Neuronal stem cell (in vitro differentiated cells): Measurements from ENCODE around the gene ZNF575.

ENCODE experiments used
- DNase-seq: peaks from one replicate; pipeline ENCODE4 v3.0.0-alpha.2; 2013; ENCODE audit warnings: low spot score
- H2AFZ ChIP-seq: one replicate; pipeline ENCODE4 v1.6.1; 2013; ENCODE audit warnings: mild to moderate bottlenecking, low read length, inconsistent platforms
- H2AK5ac ChIP-seq: 2 replicates; pipeline ENCODE4 v1.6.1; 2013; ENCODE audit warnings: low read depth, mild to moderate bottlenecking, inconsistent platforms, low read length, moderate library complexity, mixed read lengths
- H2BK120ac ChIP-seq: 2 replicates; pipeline ENCODE4 v1.6.1; 2013; ENCODE audit warnings: low read depth, mild to moderate bottlenecking, inconsistent platforms, low read length, moderate library complexity, mixed read lengths
- H2BK12ac ChIP-seq: one replicate; pipeline ENCODE4 v1.6.1; 2013; ENCODE audit warnings: low read length, inconsistent platforms
- H2BK15ac ChIP-seq: 2 replicates; pipeline ENCODE4 v1.6.1; 2013; ENCODE audit warnings: mild to moderate bottlenecking, low read length, inconsistent platforms, mixed read lengths
- H2BK5ac ChIP-seq: one replicate; pipeline ENCODE4 v1.6.1; 2013; ENCODE audit warnings: inconsistent platforms, mild to moderate bottlenecking, low read length, moderate library complexity
- H3K14ac ChIP-seq: one replicate; pipeline ENCODE4 v1.6.1; 2013; ENCODE audit warnings: low read length, inconsistent platforms
- H3K18ac ChIP-seq: 2 replicates; pipeline ENCODE4 v1.6.1; 2013; ENCODE audit warnings: low read length, inconsistent platforms
- H3K23ac ChIP-seq: 2 replicates; pipeline ENCODE4 v1.6.1; 2013; ENCODE audit warnings: low read depth, mild to moderate bottlenecking, mixed read lengths, low read length, inconsistent platforms; ENCODE audit not compliant: poor library complexity
- H3K27ac ChIP-seq: replicated peaks from 3 replicates; pipeline ENCODE4 v1.5.1; 2013; ENCODE audit warnings: low read length, inconsistent platforms
- H3K27me3 ChIP-seq, 3 experiments: 2 replicates each; pipeline ENCODE4 v1.6.1; 2013; ENCODE audit warnings: low read length in 3 of 3, mild to moderate bottlenecking in 2 of 3, inconsistent platforms in 1 of 3, low read depth in 1 of 3, mixed read lengths in 1 of 3, moderate library complexity in 1 of 3; ENCODE audit not compliant: control insufficient read depth in 3 of 3, insufficient read depth in 3 of 3
- H3K36me3 ChIP-seq, 2 donors: replicated peaks in 1 of 2; 2 replicates each; pipeline ENCODE4 v1.6.1; 2013; ENCODE audit warnings: low read length in 2 of 2; ENCODE audit not compliant: control insufficient read depth in 2 of 2, insufficient read depth in 2 of 2
- H3K4ac ChIP-seq: 2 replicates; pipeline ENCODE4 v1.6.1; 2013; ENCODE audit warnings: inconsistent platforms, mild to moderate bottlenecking, low read length, moderate library complexity
- H3K4me1 ChIP-seq, 2 donors: 1 replicate in 1 of 2; 2 replicates in 1 of 2; pipeline ENCODE4 v1.6.1; 2013; ENCODE audit warnings: low read length in 2 of 2, low read depth in 1 of 2; ENCODE audit not compliant: control insufficient read depth in 2 of 2, insufficient read depth in 1 of 2
- H3K4me2 ChIP-seq: one replicate; pipeline ENCODE4 v1.6.1; 2013; ENCODE audit warnings: mild to moderate bottlenecking, low read length, inconsistent platforms; ENCODE audit not compliant: insufficient read depth, poor library complexity, severe bottlenecking
- H3K4me3 ChIP-seq, 2 donors: 2 replicates each; pipeline ENCODE4 v1.5.1; 2013; ENCODE audit warnings: low read length in 2 of 2, mild to moderate bottlenecking in 2 of 2, inconsistent platforms in 1 of 2, moderate library complexity in 1 of 2
- H3K79me1 ChIP-seq: one replicate; pipeline ENCODE4 v1.6.1; 2013; ENCODE audit warnings: low read depth, mild to moderate bottlenecking, inconsistent platforms, low read length, moderate library complexity
- H3K9ac ChIP-seq: one replicate; pipeline ENCODE4 v1.6.1; 2013; ENCODE audit warnings: mild to moderate bottlenecking, low read depth, low read length, inconsistent platforms; ENCODE audit not compliant: poor library complexity
- H3K9me3 ChIP-seq, 2 donors: replicated peaks in 1 of 2; 2 replicates each; pipeline versions ENCODE3 to v1.6.1; 2013; ENCODE audit warnings: low read length in 2 of 2, mild to moderate bottlenecking in 2 of 2, inconsistent platforms in 1 of 2, low read depth in 1 of 2, mixed read lengths in 1 of 2, moderate library complexity in 1 of 2; ENCODE audit not compliant: control insufficient read depth in 2 of 2, insufficient read depth in 1 of 2
- H4K8ac ChIP-seq: one replicate; pipeline ENCODE4 v1.6.1; 2013; ENCODE audit warnings: low read depth, mild to moderate bottlenecking, inconsistent platforms, low read length, moderate library complexity
- H4K91ac ChIP-seq: one replicate; pipeline ENCODE4 v1.6.1; 2013; ENCODE audit warnings: low read length, low read depth, mild to moderate bottlenecking, inconsistent platforms; ENCODE audit not compliant: poor library complexity
- WGBS, 2 donors: extraction: QIAGEN DNeasy Blood & Tissue Kit; methylation state at CpG; one replicate each; pipeline ENCODE4 v1.1.7; 2013; ENCODE audit warnings: missing lambda C conversion rate in 2 of 2, mixed read lengths in 1 of 2; ENCODE audit not compliant: insufficient read length in 2 of 2, insufficient replicate concordance in 1 of 2; ENCODE audit errors: extremely low coverage in 2 of 2; 5-methylcytosine and 5-hydroxymethylcytosine counted together

ZNF575 gene

GRCh38 chr19:43527860-43528622 is 4.9 kb upstream of the ZNF575 start:
- H3K36me3 ChIP-seq, result no peaks in the 10 kb centered on the region
- no peak overlapping the region for H3K27ac ChIP-seq
- no peak overlapping the region for H4K91ac ChIP-seq
- H2BK5ac ChIP-seq, result no peak overlapping the region
- H3K4me3 ChIP-seq, result no peak overlapping the region
- no peak overlapping the region for H3K18ac ChIP-seq
- H3K4me2 ChIP-seq, result no peak overlapping the region
- peaks cover 0 to 11% (median 4%) of the 10 kb centered on the region in 3 experiments for H3K27me3 ChIP-seq
- DNase-seq, result no peak
- peaks cover 2% of the 10 kb centered on the region for H3K79me1 ChIP-seq
- H3K14ac ChIP-seq, result no peak overlapping the region
- no peak overlapping the region for H2BK15ac ChIP-seq
- no peak overlapping the region for H2BK120ac ChIP-seq
- H4K8ac ChIP-seq, result no peak overlapping the region
- no peak overlapping the region for H3K4ac ChIP-seq
- no peak overlapping the region for H3K23ac ChIP-seq
- peak overlapping the region; percentile 75 for H2AK5ac ChIP-seq
- H3K9me3 ChIP-seq, result no peaks in the 10 kb centered on the region
- peak overlapping the region; percentile 30 for H2AFZ ChIP-seq
- H2BK12ac ChIP-seq, result no peak overlapping the region
- WGBS, 2 donors, result no CpG with 5 or more reads among the region's 13 CpGs
- no peak overlapping the region for H3K9ac ChIP-seq
- H3K4me1 ChIP-seq, result peaks cover 11 to 21% of the 10 kb centered on the region in 2 donors

GRCh38 chr19:43532571-43532961 is 422 bp upstream of the ZNF575 start:
- Histone ChIP-seq H3K27me3 (peaks cover 0 to 2% (median 0%) of the 10 kb centered on the region in 3 experiments), H3K79me1 (no peaks in the 10 kb centered on the region), H3K14ac (no peak overlapping the region), H3K4me1 (peaks cover 8 to 15% of the 10 kb centered on the region in 2 donors), H3K23ac (no peak overlapping the region), H2BK12ac (no peak overlapping the region), H2AK5ac (peak overlapping the region; percentile 76), H3K9ac (peak overlapping the region; percentile 79), H2BK15ac (no peak overlapping the region), H3K4me2 (peak overlapping the region; percentile 63), H2BK120ac (no peak overlapping the region), H3K9me3 (no peaks in the 10 kb centered on the region), H3K4ac (no peak overlapping the region), H3K27ac (peak overlapping the region; percentile 81), H3K36me3 (peaks cover 3 to 19% of the 10 kb centered on the region in 2 donors), H2AFZ (peak overlapping the region; percentile 88), H2BK5ac (no peak overlapping the region), H4K8ac (no peak overlapping the region), H4K91ac (no peak overlapping the region), H3K18ac (peak overlapping the region; percentile 89), H3K4me3 (peak overlapping the region; percentile 43 to 69)
- WGBS, 2 donors, result no CpG with 5 or more reads among the region's 16 CpGs
- DNase-seq, result no peak

- WGBS, 2 donors, result no CpG with 5 or more reads among the region's 41 CpGs
- H3K14ac ChIP-seq, result no peak overlapping the region
- peak overlapping the region; percentile 81 for H3K27ac ChIP-seq
Observed at GRCh38 chr19:43533546-43534304, 737 bp downstream of the ZNF575 start.

GRCh38 chr19:43534305-43534815 is 1.4 kb downstream of the ZNF575 start:
- H3K27ac ChIP-seq, result peak overlapping the region; percentile 10
- H3K27me3 ChIP-seq, result no peaks in the 10 kb centered on the region
- H2BK15ac ChIP-seq, result no peak overlapping the region
- H4K91ac ChIP-seq, result no peak overlapping the region
- DNase-seq, result no peak
- peak overlapping the region; percentile 65 for H3K4me2 ChIP-seq
- H3K9ac ChIP-seq, result peak overlapping the region; percentile 87
- H2BK12ac ChIP-seq, result no peak overlapping the region
- H3K23ac ChIP-seq, result peak overlapping the region; percentile 32
- H2AFZ ChIP-seq, result peak overlapping the region; percentile 88
- peaks cover 8 to 13% of the 10 kb centered on the region in 2 donors for H3K4me1 ChIP-seq
- WGBS, 2 donors, result no CpG with 5 or more reads among the region's 17 CpGs
- no peak overlapping the region for H2BK120ac ChIP-seq
- H3K14ac ChIP-seq, result no peak overlapping the region
- H3K4me3 ChIP-seq, result peak overlapping the region in 1 of 2 donors; percentile 12
- no peak overlapping the region for H3K4ac ChIP-seq
- no peak overlapping the region for H4K8ac ChIP-seq
- no peaks in the 10 kb centered on the region for H3K79me1 ChIP-seq
- peaks cover 6 to 12% of the 10 kb centered on the region in 2 donors for H3K9me3 ChIP-seq
- no peak overlapping the region for H2AK5ac ChIP-seq
- peak overlapping the region; percentile 58 for H3K18ac ChIP-seq
- peaks cover 10 to 37% of the 10 kb centered on the region in 2 donors for H3K36me3 ChIP-seq
- no peak overlapping the region for H2BK5ac ChIP-seq

More at GRCh38 chr19:43533546-43534304, 737 bp downstream of the ZNF575 start:
- Histone ChIP-seq H3K79me1 (no peaks in the 10 kb centered on the region), H2BK5ac (no peak overlapping the region), H2BK15ac (no peak overlapping the region), H3K4me1 (peaks cover 8 to 13% of the 10 kb centered on the region in 2 donors), H3K27me3 (no peaks in the 10 kb centered on the region), H3K4me3 (peak overlapping the region; percentile 43 to 69), H3K36me3 (peaks cover 9 to 30% of the 10 kb centered on the region in 2 donors), H2BK12ac (no peak overlapping the region), H2BK120ac (no peak overlapping the region), H3K4me2 (peak overlapping the region; percentile 65), H3K4ac (no peak overlapping the region), H3K23ac (peak overlapping the region; percentile 32), H3K18ac (peak overlapping the region; percentile 80), H2AK5ac (no peak overlapping the region), H2AFZ (peak overlapping the region; percentile 88), H3K9ac (no peak overlapping the region), H4K91ac (no peak overlapping the region), H4K8ac (no peak overlapping the region), H3K9me3 (peaks cover 4 to 6% of the 10 kb centered on the region in 2 donors)
- peak; percentile 99 for DNase-seq
